ENCODE results near the gene CADPS.

The CADPS gene

DNA sequence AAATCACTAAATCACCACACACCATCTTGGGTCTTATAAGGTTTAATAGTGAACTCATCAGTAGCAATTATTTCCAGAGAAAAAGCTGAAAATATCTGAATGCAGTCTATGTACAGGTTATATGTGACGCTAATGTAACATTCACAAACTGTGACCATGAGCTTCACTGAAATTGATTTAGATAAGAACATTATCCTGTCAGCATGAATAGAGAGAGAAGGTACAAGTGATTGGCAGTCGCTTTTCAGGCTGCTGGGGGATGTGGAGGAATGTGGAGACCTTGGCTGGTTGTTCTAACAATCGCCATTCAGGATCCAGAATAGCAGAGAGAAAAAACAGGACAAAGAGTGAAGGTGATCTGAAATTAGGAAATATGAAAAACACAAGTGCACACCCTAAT, 98.1 kb downstream of the CADPS start:
- in situ Hi-C loops (cut with MboI; ENCODE audit: low sequenced_read_pairs) = no loop called here
- no peak for DNase-seq (ENCODE audit: low spot score in 2 of 2)
- H3K4me3 ChIP-seq = no peak overlapping the region
- no peaks in the 10 kb centered on the region; the same call in none of the 2 replicates for H3K27me3 ChIP-seq (ENCODE audit: low read depth)
- H3K36me3 ChIP-seq (replicated peaks) = no peaks in the 10 kb centered on the region
- no peaks in the 10 kb centered on the region for H3K9me3 ChIP-seq
- H3K4me1 ChIP-seq = no peaks in the 10 kb centered on the region

DNA sequence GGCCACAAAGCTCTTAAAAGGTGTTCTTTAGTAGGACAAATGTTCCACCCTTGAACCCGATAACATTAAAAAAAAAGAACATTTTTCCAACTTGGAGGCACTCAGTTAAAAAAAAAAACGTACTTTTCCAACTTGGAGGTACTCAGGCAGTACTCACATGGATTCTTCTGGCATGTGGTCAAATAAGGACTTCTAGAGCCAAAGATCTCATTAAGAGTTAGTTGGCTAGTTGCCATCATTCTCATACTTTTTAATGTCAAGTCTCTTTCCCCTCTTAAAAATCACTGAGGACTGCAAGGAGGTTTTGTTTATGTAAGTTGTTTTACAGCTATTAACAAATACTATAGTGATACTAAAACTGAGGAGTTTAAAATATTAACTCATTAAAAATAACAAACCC, 101.0 kb downstream of the CADPS start:
- no peaks in the 10 kb centered on the region for H3K9me3 ChIP-seq
- in situ Hi-C loops (cut with MboI; ENCODE audit: low sequenced_read_pairs) = no loop called here
- H3K27me3 ChIP-seq (ENCODE audit: low read depth) = peaks cover 3% of the 10 kb centered on the region
- no peaks in the 10 kb centered on the region for H3K4me1 ChIP-seq
- H3K4me3 ChIP-seq = no peak overlapping the region
- no peaks in the 10 kb centered on the region for H3K36me3 ChIP-seq (replicated peaks)
- DNase-seq (ENCODE audit: low spot score in 2 of 2) = no peak

DNA sequence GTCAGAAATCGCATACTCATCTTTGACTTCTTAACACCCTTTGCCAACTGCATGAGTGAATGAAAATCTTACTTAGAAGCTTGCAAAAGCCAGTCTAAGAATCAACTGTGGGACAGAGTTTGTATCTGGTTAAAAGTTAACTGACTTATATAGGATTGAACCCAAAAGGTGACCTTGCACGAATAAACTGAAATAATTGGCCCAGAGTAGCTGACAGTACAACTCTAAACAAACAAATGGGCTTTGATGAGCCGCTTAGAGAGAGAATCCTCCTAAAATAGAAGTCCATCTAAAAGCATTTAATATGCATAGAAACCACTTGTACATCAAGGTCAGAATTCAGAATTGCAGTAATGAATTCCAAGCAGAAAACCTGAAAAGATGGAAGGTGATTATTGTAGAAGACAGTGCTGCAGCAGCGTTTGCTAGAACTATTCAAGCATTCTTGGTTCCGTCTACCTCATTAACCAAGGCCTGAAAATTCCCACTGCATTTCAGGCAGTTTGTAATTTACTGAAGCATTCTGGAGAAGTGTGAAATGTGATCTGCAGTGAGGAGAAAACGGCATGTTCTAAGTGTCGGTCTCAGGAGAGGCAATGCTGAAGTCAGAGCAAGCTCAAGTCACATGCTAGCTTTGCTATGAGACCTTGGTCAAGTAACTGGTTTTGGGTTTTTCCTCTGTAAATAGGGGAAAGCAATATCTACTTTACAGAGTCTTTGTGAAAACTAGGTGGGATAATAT, 103.7 kb downstream of the CADPS start:
- no peaks in the 10 kb centered on the region for H3K4me1 ChIP-seq

DNA sequence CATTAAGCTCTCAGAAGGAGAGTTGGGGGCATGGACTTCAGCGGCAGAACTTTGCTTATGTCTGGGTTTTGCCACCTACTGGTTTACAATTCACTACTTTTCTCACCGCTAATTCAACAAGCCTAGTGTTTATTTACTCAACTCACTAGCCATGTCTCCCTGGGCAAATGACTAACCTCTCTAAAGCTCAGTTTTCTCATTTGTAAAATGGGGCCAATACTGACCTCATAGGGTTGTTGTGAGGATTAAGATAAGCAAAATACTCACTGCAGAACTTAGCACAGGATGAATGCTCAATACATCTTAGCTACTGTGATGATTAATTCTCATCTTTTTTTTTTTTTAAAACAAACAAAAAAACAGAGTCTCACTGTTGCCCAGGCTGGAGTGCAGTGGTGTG, 106.3 kb downstream of the CADPS start:
- Histone ChIP-seq H3K4me1 (no peaks in the 10 kb centered on the region), H3K4me3 (no peak overlapping the region), H3K9me3 (no peaks in the 10 kb centered on the region), H3K27me3 (ENCODE audit: low read depth) (peaks cover 18% of the 10 kb centered on the region), H3K36me3 (replicated peaks) (no peaks in the 10 kb centered on the region)
- no peak for DNase-seq (ENCODE audit: low spot score in 2 of 2)
- in situ Hi-C loops (cut with MboI; ENCODE audit: low sequenced_read_pairs) = no loop called here

More for the DNA sequence above, 103.7 kb downstream of the CADPS start:
- H3K9me3 ChIP-seq = no peaks in the 10 kb centered on the region
- no peak overlapping the region for H3K4me3 ChIP-seq
- H3K27me3 ChIP-seq (ENCODE audit: low read depth) = peaks cover 13% of the 10 kb centered on the region
- no peak for DNase-seq (ENCODE audit: low spot score in 2 of 2)
- in situ Hi-C loops (cut with MboI; ENCODE audit: low sequenced_read_pairs) = no loop called here
- H3K36me3 ChIP-seq (replicated peaks) = no peaks in the 10 kb centered on the region

DNA sequence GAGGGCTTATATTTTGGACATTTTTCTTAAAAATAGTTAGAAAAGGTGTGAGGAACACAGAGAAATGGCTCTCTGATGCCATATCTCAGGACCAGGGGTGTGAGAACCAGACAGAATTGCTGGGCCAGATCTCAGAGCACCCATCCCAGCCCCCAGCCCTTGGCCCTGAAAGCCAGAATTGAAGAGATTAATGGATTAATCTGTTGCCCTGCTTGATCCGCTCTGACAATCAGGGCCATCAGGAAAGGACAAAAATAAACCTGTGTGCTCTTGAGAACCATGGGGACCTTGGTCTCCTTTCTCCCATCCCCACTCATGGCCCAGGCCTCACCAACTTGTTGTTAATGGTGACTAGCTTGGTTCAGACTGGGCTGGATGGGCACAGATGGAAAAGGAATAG, 113.5 kb downstream of the CADPS start:
- Histone ChIP-seq H3K4me3 (no peak overlapping the region), H3K4me1 (no peaks in the 10 kb centered on the region), H3K36me3 (replicated peaks) (no peaks in the 10 kb centered on the region), H3K9me3 (no peaks in the 10 kb centered on the region), H3K27me3 (ENCODE audit: low read depth) (peaks cover 7% of the 10 kb centered on the region; the same call in 1 of the 2 replicates)
- in situ Hi-C loops (cut with MboI; ENCODE audit: low sequenced_read_pairs) = no loop called here
- DNase-seq (ENCODE audit: low spot score in 2 of 2) = no peak

DNA sequence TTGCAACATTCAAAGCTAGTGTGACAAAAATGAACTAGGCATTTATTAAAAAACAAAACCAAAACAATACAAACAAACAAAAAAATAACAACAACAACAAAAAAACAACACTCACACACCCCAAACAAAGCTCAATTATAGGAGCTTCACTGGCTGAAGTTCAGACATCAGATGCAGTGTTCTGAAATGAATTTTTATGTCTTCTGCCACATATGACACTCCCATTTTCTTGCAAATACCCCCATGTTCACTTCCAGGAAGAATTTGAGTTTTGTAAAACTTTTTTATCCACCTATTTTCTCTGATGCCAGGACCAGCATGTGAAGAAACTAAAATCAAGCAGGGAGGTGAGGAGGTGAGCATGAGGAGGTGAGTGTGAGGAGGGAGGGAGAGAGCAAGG, 113.9 kb downstream of the CADPS start:
- Histone ChIP-seq H3K4me3 (no peak overlapping the region), H3K9me3 (no peaks in the 10 kb centered on the region), H3K4me1 (no peaks in the 10 kb centered on the region), H3K36me3 (replicated peaks) (no peaks in the 10 kb centered on the region), H3K27me3 (ENCODE audit: low read depth) (peaks cover 6% of the 10 kb centered on the region; the same call in 1 of the 2 replicates)
- DNase-seq (ENCODE audit: low spot score in 2 of 2) = no peak
- in situ Hi-C loops (cut with MboI; ENCODE audit: low sequenced_read_pairs) = no loop called here

DNA sequence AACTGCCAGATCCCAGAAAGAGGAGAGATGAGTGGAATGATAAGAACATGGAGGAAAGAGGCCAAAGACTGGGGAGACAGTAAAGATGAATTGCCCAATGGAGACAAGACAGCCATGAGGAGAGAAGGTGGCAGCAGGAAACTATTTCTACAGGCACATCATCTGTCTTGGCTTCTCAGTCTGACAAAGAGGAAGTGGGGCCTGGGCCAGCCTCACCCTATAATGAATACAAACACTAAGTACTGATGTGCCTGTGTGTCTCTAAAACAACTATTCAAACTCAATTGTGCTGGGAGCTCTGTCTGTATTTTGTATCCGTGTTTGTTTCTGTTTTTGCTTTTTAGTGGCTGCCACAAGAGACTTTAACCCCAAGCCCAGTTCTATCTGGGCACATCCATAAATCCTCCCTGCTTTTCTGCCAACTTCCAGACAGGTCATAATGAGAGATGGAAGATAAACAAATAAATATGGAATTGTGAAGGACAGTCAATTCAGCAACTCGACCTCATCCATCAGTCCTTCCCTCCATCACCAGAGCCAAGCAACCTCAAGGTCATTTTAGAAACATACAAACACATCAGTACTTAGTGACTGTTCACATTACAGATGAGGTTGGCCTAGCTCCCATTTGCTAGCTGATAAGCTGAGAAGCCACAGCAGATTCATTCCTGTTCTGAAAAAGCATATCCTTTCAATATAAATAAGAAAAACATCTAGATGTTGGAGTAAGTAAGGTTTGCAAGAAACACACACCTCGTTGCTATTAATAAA, 116.7 kb downstream of the CADPS start:
- Histone ChIP-seq H3K9me3 (no peaks in the 10 kb centered on the region), H3K27me3 (ENCODE audit: low read depth) (no peaks in the 10 kb centered on the region), H3K4me3 (no peak overlapping the region), H3K4me1 (no peaks in the 10 kb centered on the region), H3K36me3 (replicated peaks) (no peaks in the 10 kb centered on the region)
- in situ Hi-C loops (cut with MboI; ENCODE audit: low sequenced_read_pairs) = no loop called here
- no peak for DNase-seq (ENCODE audit: low spot score in 2 of 2)

DNA sequence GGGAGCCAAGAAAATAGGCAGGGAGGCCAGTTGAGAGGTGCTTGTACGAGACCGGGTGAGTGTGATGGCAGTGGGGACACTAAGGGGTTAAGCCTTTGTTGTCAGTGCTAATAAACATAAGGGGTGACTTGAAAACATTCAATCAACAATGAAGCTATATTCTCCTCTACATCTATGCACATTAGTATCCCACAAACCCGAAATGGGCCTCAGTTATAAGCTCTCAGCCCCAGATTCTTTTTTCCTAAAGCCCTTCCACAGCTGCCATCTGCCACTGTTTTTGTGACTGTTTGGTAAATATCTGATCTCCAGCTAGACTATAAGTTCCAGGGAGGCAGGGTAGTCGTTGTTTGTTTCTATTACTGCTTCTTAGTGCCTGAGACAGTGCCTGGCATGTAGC, 118.2 kb downstream of the CADPS start:
- Histone ChIP-seq H3K36me3 (replicated peaks) (no peaks in the 10 kb centered on the region), H3K9me3 (no peaks in the 10 kb centered on the region), H3K27me3 (ENCODE audit: low read depth) (no peaks in the 10 kb centered on the region), H3K4me3 (no peak overlapping the region), H3K4me1 (no peaks in the 10 kb centered on the region)
- no peak for DNase-seq (ENCODE audit: low spot score in 2 of 2)
- in situ Hi-C loops (cut with MboI; ENCODE audit: low sequenced_read_pairs) = no loop called here

DNA sequence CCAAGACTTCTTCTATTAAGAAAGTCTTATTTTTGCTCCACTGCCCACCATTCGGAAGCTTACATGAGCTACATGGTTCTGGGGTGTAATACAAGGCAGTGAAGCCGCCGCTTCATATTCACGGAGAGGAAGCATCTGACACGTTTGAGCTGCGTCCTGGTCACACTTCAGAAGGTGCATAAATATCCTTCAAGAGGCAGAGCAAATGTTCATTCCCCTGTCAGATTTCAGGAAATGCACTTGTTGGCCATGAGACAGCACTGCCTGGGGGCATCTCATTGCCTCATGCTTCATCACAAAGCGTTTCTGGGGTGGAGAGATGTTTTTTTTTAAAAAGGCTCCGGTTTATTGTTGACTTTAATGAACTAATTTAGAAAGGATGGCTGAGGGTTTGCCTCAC, 119.9 kb downstream of the CADPS start:
- Histone ChIP-seq H3K4me1 (no peaks in the 10 kb centered on the region), H3K36me3 (replicated peaks) (no peaks in the 10 kb centered on the region), H3K27me3 (ENCODE audit: low read depth) (no peaks in the 10 kb centered on the region), H3K9me3 (no peaks in the 10 kb centered on the region), H3K4me3 (no peak overlapping the region)
- in situ Hi-C loops (cut with MboI; ENCODE audit: low sequenced_read_pairs) = no loop called here
- DNase-seq (ENCODE audit: low spot score in 2 of 2) = no peak

DNA sequence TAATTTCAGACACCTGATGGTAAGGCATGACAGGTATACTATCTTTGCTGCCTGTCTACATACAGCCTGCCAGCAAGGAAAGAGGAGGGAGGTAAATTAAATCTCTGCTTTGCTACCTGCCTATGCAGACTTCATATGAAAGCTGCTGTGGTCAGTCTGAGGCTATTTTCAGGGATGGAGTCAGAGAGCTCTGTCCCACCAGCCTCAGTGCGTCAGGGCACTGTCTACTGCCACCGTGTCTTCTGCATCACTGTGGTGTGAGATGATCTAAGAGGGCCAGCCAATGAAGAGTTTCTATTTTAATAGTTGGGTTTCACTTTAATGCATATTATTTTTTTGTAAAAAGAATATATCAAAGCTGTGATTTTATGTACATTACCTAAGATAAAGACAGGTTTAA, 125.6 kb downstream of the CADPS start:
- no peaks in the 10 kb centered on the region for H3K4me1 ChIP-seq
- no peak overlapping the region for H3K4me3 ChIP-seq
- H3K9me3 ChIP-seq = no peaks in the 10 kb centered on the region
- no peaks in the 10 kb centered on the region for H3K36me3 ChIP-seq (replicated peaks)
- H3K27me3 ChIP-seq (ENCODE audit: low read depth) = no peaks in the 10 kb centered on the region
- DNase-seq (ENCODE audit: low spot score in 2 of 2) = no peak
- in situ Hi-C loops (cut with MboI; ENCODE audit: low sequenced_read_pairs) = no loop called here

DNA sequence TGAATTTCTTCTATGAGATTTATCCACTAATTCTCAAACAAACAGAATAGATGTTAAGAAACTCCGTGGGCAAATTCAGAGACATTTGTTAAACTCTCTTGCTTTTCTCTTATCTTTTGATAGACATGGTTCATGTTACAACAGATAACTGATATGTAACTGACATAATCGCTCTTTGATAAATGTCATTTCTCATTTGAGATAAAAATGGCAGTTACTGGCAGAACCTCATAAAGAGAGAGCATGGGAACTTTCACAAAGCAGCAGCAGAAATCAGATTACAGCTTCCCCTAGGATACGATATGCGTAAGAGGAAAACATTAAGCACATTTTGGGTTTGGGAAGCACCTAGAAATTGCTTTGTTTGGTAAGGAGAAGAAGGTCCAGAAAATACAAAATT, 126.1 kb downstream of the CADPS start:
- no peaks in the 10 kb centered on the region for H3K9me3 ChIP-seq
- no peaks in the 10 kb centered on the region for H3K27me3 ChIP-seq (ENCODE audit: low read depth)
- H3K4me3 ChIP-seq = no peak overlapping the region
- no peaks in the 10 kb centered on the region for H3K36me3 ChIP-seq (replicated peaks)
- in situ Hi-C loops (cut with MboI; ENCODE audit: low sequenced_read_pairs) = no loop called here
- DNase-seq (ENCODE audit: low spot score in 2 of 2) = no peak
- H3K4me1 ChIP-seq = no peaks in the 10 kb centered on the region

DNA sequence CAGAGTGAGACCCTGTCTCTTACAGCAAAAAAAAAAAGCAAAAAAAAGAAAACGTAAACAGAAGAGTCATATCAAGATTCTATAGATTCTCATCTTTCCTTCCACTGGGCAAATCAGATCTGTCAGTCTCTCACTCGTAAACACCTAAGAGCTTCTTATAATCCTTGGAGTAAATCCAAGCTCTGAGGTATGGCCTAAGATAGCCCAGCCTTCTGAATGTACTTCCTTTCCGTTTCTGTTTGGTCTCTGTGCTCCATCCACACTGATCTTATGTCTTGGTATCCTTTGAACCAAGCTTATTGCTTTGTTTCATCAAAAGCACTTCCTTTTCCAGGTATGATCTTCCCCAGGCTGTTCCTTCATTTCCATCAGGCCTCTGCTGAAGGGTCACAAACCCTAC, 137.8 kb downstream of the CADPS start:
- Histone ChIP-seq H3K36me3 (replicated peaks) (no peaks in the 10 kb centered on the region), H3K4me1 (no peaks in the 10 kb centered on the region)
- in situ Hi-C loops (cut with MboI; ENCODE audit: low sequenced_read_pairs) = no loop called here

DNA sequence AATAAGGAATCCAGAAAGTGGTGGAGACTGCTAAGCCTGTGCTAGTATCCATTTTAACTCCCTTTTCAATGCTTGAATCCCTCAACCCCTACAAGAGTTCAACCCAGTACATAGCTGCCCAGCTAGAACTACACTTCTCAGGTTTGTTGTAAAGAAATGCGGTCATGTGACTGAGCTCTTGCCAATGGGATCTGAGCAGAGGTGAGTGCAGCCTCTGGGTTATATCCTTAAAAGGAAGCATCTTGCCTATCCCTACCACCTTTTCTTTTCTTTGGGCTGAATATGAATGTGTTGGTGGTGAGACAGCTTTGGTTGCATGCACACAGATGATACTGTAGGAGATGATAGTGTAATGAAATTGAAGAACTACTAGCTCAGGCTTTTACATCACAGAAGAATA, 139.7 kb downstream of the CADPS start:
- Histone ChIP-seq H3K9me3 (no peaks in the 10 kb centered on the region), H3K4me3 (no peak overlapping the region), H3K4me1 (no peaks in the 10 kb centered on the region), H3K36me3 (replicated peaks) (no peaks in the 10 kb centered on the region), H3K27me3 (ENCODE audit: low read depth) (no peaks in the 10 kb centered on the region)
- in situ Hi-C loops (cut with MboI; ENCODE audit: low sequenced_read_pairs) = no loop called here
- DNase-seq (ENCODE audit: low spot score in 2 of 2) = no peak

More for the DNA sequence above, 137.8 kb downstream of the CADPS start:
- no peak for DNase-seq (ENCODE audit: low spot score in 2 of 2)
- no peak overlapping the region for H3K4me3 ChIP-seq
- H3K27me3 ChIP-seq (ENCODE audit: low read depth) = no peaks in the 10 kb centered on the region
- no peaks in the 10 kb centered on the region for H3K9me3 ChIP-seq

DNA sequence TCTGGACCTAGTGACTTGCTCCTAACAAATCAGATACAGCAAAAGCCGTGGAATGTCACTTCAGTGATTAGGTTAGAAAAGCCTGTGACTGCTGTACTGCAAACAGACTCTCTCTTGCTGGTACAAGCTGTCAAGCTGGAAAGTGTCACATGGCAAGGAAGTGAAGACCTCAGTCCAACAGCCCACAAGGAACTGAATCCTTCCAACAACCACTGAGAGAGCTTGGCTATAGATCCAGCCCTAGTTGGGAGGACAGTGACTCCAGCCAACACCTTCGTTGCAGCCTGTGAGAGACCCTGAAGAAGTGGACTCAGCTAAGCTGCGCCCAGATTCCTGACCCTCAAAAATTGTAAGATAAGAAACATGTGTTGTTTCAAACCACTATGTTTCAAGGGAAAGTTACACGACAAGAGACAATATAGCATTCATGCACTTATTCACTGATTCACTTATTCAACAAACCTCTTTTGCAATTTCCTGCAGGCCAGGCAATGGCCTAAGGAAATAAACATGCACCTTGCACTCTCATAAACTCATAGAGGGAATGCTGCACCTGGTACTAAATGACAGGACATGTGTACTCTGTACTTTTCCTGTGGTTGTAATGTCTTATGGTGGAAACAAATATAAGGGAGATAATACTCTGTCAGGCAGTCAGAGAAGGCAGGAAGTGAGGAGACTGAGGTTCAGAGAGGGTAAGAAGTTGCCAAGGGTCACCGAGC, 142.9 kb downstream of the CADPS start:
- in situ Hi-C loops (cut with MboI; ENCODE audit: low sequenced_read_pairs) = no loop called here
- Histone ChIP-seq H3K4me3 (no peak overlapping the region), H3K27me3 (ENCODE audit: low read depth) (peaks cover 4% of the 10 kb centered on the region; the same call in 1 of the 2 replicates), H3K9me3 (no peaks in the 10 kb centered on the region), H3K36me3 (replicated peaks) (no peaks in the 10 kb centered on the region), H3K4me1 (no peaks in the 10 kb centered on the region)
- DNase-seq (ENCODE audit: low spot score in 2 of 2) = no peak
